ENCODE data around the gene ACVR1. TPM values are rescaled to one million over a fixed set of nuclear protein-coding genes. Genes with fewer than 3 reads are reported as not detected.

ACVR1 gene
- total and polyA plus RNA-seq, 2 donors (not counting 3 experiments of a cell fraction or from before 2014, with no cell fraction given): 24.8 to 33.6 TPM

DNA sequence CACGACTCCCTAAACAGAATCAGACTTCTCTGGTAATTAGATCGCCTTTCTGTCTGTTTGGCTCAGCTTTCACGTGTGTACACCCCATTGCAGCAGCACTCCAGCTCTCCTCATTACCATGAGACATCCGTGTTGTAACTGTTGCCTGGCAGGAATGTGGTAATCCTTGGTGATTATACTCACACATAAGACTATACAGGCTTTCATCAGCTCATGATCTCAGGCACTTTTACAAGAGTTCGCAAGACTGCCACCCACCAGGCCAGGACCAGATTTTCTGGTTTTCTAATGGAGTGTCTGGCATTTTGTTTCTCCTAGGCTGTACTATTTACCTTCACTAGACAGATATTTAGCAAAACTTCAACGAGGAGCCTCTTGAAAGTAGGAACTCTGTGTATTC, 50.2 kb downstream of the ACVR1 start:
- ChIA-PET POLR2A (no interaction called here), CTCF (no interaction called here)
- Histone ChIP-seq H3K79me2 (ENCODE audit: control insufficient read depth, insufficient read depth, low read length) (peaks cover 9% of the 10 kb centered on the region), H3K9me3 (replicated peaks; ENCODE audit: control insufficient read depth, insufficient read depth, low read length) (no peaks in the 10 kb centered on the region), H3K4me3 (replicated peaks in 1 of 3; ENCODE audit: insufficient read depth in 1 of 3, low read depth in 1 of 3, low read length in 3 of 3) (no peak overlapping the region), H3K9me1 (replicated peaks; ENCODE audit: control insufficient read depth, extremely low read depth, insufficient read depth, low read length) (no peaks in the 10 kb centered on the region), H3K9ac (replicated peaks; ENCODE audit: extremely low read depth, insufficient read depth, low read length) (no peak overlapping the region), H4K20me1 (replicated peaks; ENCODE audit: control insufficient read depth, extremely low read depth, insufficient read depth, low read length) (no peaks in the 10 kb centered on the region), H3K27ac (ENCODE audit: insufficient read depth, low read depth, low read length) (no peak overlapping the region), H3K27me3 (ENCODE audit: control insufficient read depth in 2 of 2, insufficient read depth in 2 of 2, low read length in 2 of 2) (no peaks in the 10 kb centered on the region), H3K4me1 (ENCODE audit: control insufficient read depth, extremely low read depth, insufficient read depth, low read length) (peaks cover 7% of the 10 kb centered on the region), H2AFZ (ENCODE audit: low read depth, low read length) (no peak overlapping the region), H3K36me3 (ENCODE audit: control insufficient read depth in 2 of 2, extremely low read depth in 1 of 2, insufficient read depth in 2 of 2, low read length in 2 of 2) (no peaks in the 10 kb centered on the region), H3K4me2 (ENCODE audit: insufficient read depth, low read length) (no peak overlapping the region)
- dilution Hi-C loops (cut with MboI; ENCODE audit: extremely low pct_ligation_motif_present, low sequenced_read_pairs) (no loop called here), intact Hi-C loops (cut with micrococcal nuclease) (no loop called here)
- no peak for FAIRE-seq
- BruUV-seq (replicated peaks): no TSS peak
- TF ChIP-seq POLR2AphosphoS5 (IDR thresholded peaks at IDR 0.05; ENCODE audit: insufficient read depth, low read depth, low read length): no peak
- TF ChIP-seq MYC (IDR thresholded peaks at IDR 0.05; ENCODE audit: low read depth, low read length): no peak
- TF ChIP-seq, protein P1, sequence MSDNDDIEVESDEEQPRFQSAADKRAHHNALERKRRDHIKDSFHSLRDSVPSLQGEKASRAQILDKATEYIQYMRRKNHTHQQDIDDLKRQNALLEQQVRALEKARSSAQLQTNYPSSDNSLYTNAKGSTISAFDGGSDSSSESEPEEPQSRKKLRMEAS (IDR thresholded peaks at IDR 0.05; ENCODE audit: insufficient read depth, insufficient read length): no peak
- TF ChIP-seq FOS (IDR thresholded peaks at IDR 0.05; ENCODE audit: borderline replicate concordance, insufficient read depth, low read length): no peak
- TF ChIP-seq GATA2 (IDR thresholded peaks at IDR 0.05; ENCODE audit: insufficient read depth, insufficient read length, low read depth, low read length): no peak
- no peak for TF ChIP-seq JUN (IDR thresholded peaks at IDR 0.05; ENCODE audit: borderline replicate concordance, insufficient read depth, insufficient read length, low read depth)
- no peak for TF ChIP-seq POLR2A (IDR thresholded peaks at IDR 0.05; ENCODE audit: low read depth, low read length)
- TF ChIP-seq EZH2 (IDR thresholded peaks at IDR 0.05; ENCODE audit: borderline replicate concordance, low read depth, low read length, severe bottlenecking): no peak
- TF ChIP-seq, protein P2, sequence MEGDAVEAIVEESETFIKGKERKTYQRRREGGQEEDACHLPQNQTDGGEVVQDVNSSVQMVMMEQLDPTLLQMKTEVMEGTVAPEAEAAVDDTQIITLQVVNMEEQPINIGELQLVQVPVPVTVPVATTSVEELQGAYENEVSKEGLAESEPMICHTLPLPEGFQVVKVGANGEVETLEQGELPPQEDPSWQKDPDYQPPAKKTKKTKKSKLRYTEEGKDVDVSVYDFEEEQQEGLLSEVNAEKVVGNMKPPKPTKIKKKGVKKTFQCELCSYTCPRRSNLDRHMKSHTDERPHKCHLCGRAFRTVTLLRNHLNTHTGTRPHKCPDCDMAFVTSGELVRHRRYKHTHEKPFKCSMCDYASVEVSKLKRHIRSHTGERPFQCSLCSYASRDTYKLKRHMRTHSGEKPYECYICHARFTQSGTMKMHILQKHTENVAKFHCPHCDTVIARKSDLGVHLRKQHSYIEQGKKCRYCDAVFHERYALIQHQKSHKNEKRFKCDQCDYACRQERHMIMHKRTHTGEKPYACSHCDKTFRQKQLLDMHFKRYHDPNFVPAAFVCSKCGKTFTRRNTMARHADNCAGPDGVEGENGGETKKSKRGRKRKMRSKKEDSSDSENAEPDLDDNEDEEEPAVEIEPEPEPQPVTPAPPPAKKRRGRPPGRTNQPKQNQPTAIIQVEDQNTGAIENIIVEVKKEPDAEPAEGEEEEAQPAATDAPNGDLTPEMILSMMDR (IDR thresholded peaks at IDR 0.05; ENCODE audit: extremely low read depth in 1 of 2, insufficient read depth in 1 of 2, low read depth in 1 of 2, low read length in 2 of 2): no peak
- DNase-seq (ENCODE audit: low read depth, low spot score): no peak

Data from endothelial cell of umbilical vein (primary cell).